GM18498 (cell line): ENCODE measurements around the gene RASSF1.
"Not testable (repeated sequence)": the region's sequence is repeated elsewhere in the genome, so short reads cannot be mapped to it uniquely, and the experiment has no call there.

Experiments
- ATAC-seq: cut with Tn5 transposase; IDR thresholded peaks from one replicate; pipeline ENCODE4 v1.9.1; 2021; ENCODE audit warnings: mild to moderate bottlenecking, moderate library complexity; ENCODE audit not compliant: unreplicated experiment

The RASSF1 gene

DNA sequence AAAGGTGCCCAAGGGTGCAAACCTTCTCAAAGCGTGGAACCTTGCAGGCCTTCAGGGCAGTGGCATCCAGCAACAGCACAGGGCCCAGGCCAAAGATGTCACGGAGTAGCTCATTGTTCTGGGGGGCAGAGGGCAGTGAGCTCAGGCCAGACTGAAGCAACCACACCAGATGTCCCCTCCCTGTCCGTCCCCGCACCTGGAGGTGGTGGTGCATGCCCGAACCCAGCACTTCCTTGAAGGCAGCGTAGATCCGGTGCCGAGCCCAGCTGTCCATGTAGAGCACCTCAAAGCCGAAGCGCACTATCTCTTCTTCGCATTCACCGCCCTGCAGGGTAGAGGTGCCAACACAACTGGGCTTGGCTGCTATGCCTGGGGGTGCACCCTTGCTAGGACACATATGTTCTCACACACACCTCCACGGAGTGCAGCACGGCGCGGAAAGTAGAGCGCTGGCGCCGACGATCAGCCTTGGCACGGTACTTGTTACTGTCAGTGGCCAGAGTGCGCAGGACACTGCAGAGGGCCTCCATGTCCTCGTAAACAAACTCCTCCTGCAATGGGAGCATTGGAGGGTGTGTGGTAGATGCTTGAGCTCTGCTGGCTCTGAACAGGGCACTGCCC, 52.1 kb downstream of the RASSF1 start:
- no peak for ATAC-seq

DNA sequence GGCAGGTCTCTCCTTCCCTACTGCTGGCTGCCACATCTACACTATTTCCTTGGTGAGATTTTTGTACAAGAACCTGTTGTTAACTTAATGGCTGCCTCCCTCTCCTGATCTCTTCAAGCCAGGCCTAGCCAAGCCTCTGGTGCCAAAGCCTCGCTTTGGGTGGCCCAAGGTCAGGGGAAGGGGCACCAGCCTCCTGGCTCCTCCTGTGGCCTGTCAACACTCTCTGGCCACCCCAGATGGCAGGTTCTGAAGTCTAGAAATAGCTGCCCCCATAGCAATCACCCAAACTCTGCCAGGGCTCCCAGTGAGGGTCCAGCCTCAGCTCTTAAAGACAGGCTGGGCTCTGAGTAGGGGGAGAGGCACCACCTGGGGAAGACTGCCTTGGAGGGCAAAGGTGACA, 53.4 kb downstream of the RASSF1 start:
- ATAC-seq = no peak

DNA sequence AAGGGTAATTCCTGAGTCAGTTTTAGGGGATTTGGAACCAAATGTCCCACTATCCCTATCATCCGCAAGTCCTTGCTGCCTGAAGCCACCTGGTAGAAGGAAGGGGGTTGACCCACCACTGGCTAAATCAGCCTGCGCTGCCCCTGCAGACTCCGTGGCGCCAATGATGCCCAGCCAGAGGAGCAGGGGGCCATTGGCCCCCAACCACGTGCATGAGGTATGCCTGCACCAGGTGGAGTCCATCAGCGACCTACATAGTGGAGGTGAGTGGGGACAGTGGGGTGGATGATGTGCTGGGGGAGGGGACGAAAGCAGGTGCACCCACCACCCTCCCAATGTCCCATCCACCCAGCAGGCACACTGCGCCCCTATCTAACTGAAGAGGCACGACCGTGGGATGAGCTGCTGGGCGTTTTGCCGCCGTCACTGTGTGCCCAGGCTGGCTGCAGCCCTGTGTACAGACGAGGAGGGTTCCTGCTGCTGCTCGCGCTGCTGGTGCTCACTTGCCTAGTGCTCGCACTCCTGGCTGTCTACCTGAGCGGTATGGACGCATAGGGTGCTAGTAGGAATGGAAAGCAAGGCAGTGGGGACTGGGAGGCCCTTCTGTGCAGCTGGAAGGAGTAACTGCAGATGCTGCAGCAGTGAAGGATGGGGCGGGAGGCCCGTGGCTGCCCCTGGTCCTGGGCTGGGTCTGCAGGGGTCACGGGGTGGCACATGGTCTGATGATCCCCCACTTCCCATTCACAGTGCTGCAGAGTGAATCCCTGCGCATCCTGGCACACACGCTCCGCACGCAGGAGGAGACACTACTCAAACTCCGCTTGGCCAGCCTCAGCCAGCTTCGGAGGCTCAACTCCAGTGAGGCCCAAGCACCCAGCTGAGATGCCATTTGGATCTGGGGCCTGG, 54.1 kb downstream of the RASSF1 start:
- no peak for ATAC-seq

DNA sequence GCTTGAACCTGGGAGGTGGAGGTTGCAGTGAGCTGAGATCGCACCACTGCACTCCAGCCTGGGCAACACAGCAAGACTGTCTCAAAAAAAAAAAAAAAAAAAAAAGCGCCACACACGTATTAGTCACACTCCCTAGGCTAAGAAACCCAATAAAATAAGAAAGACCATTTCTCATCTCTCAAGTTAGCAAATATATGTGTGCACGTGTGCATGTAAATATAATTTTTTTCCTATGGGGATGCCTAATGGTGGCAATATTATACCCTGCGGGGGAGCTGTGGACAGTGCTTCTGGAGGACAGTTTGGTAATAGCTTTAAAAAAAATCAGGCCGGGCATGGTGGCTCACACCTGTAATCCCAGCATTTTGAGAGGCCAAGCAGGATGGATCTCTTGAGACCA, 56.5 kb downstream of the RASSF1 start:
- ATAC-seq = not testable (repeated sequence)
